ENCODE data around the gene NRN1L. TPM values are rescaled to one million over a fixed set of nuclear protein-coding genes. Genes with fewer than 3 reads are reported as not detected.

NRN1L gene
- total RNA-seq, 2 experiments from 2014 or later = not detected

DNA sequence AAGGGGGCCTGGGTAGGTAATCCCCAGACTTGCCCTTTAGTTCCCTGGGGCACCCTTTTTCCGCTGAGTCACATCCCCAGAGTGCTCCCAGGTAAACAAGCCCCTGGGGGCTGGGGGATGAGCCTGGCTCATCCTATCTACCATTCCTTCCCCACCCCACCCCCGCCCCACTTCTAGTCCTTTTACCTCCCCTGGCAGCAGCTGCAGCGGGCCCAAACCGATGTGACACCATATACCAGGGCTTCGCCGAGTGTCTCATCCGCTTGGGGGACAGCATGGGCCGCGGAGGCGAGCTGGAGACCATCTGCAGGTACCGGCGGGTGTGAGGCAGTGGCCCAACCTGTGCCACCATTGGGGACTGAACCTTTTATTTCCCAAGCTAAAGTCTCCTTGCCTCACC lies 860 bp downstream of the NRN1L start:
- Mint-ChIP-seq H3K9me3 (no peaks in the 10 kb centered on the region), H3K4me1 (no peaks in the 10 kb centered on the region), H3K27me3 (no peaks in the 10 kb centered on the region), H3K27ac (no peak overlapping the region), H3K4me3 (no peak overlapping the region), H3K36me3 (peaks cover 10% of the 10 kb centered on the region)
- DNase-seq = no peak

DNA sequence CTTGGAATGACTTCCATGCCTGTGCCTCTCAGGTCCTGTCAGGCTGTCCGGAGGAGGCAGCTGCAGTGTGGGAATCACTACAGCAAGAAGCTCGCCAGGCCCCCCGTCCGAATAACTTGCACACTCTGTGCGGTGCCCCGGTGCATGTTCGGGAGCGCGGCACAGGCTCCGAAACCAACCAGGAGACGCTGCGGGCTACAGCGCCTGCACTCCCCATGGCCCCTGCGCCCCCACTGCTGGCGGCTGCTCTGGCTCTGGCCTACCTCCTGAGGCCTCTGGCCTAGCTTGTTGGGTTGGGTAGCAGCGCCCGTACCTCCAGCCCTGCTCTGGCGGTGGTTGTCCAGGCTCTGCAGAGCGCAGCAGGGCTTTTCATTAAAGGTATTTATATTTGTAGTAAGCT lies 1.3 kb downstream of the NRN1L start:
- Mint-ChIP-seq H3K4me1 (no peaks in the 10 kb centered on the region), H3K9me3 (no peaks in the 10 kb centered on the region), H3K4me3 (no peak overlapping the region), H3K27me3 (no peaks in the 10 kb centered on the region), H3K27ac (no peak overlapping the region), H3K36me3 (peaks cover 10% of the 10 kb centered on the region)
- no peak for DNase-seq

DNA sequence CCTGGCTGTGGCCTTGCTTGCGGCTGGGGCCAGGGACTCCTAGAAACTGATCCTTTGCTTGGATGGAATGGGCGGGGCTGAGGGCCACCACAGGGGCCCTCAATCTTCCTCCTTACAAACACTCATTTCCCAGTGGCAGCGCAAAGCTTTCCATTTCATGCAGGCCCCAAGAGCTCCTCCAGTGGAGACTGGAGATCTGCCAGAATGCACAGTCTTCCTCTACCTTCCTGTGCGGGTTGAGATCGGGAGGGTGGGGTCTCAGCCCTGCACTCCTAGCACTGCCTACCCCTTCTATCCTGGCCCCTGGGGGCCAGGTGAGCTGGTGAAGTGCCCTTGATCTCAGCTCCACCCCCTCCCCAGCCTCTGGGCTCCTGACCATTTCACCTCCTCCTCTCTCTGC lies 1.7 kb downstream of the NRN1L start:
- Mint-ChIP-seq H3K4me3 (no peak overlapping the region), H3K36me3 (peaks cover 10% of the 10 kb centered on the region), H3K9me3 (no peaks in the 10 kb centered on the region), H3K27ac (peak overlapping the region; percentile 67), H3K27me3 (no peaks in the 10 kb centered on the region), H3K4me1 (no peaks in the 10 kb centered on the region)
- no peak for DNase-seq

DNA sequence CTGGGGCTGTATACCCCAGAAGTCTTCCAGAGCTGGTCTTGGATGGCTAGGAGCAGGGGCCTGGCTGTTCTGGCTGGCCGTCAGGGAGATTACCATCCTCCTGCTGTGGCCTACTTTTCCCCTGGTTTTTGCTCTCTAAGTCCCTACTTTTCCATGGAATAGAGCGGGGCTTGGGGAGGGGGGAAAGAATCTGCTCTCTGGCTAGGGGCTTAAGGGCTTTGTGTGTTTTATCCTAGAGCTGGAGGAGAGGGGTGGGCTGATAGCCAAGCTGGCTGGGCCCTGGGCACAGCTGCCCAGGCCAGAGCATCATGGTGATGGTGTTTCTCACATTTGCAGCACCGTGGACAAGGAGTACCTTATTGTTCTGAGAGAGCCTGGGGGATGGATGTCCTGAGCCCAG lies 3.6 kb downstream of the NRN1L start:
- Mint-ChIP-seq H3K27me3 (no peaks in the 10 kb centered on the region), H3K4me3 (no peak overlapping the region), H3K36me3 (peaks cover 9% of the 10 kb centered on the region), H3K9me3 (no peaks in the 10 kb centered on the region), H3K27ac (no peak overlapping the region), H3K4me1 (peaks cover 7% of the 10 kb centered on the region)
- DNase-seq = no peak

DNA sequence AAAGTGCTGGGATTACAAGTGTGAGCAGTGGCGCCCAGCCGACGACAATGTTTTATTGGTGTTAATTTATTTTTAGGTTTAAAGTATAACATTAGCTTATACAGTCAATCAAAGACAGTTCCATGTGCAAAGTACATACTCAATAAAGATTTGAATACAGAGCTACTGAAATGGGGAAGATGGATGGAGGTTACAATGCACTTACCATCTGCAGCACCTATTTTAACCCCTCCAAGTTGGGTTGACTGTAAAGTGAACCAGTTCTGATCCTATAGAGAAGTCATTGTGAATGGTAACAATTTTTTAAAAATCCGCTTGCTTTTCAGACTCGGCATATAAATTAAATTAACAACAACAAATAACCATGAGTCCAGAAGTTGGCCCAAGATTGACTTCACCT lies 7.7 kb downstream of the NRN1L start:
- no peak for DNase-seq
- H3K27me3 Mint-ChIP-seq = no peaks in the 10 kb centered on the region
- H3K36me3 Mint-ChIP-seq = no peaks in the 10 kb centered on the region
- H3K9me3 Mint-ChIP-seq = no peaks in the 10 kb centered on the region
- peak overlapping the region; percentile 46 for H3K27ac Mint-ChIP-seq
- H3K4me3 Mint-ChIP-seq = peak overlapping the region; percentile 81
- peaks cover 19% of the 10 kb centered on the region for H3K4me1 Mint-ChIP-seq

DNA sequence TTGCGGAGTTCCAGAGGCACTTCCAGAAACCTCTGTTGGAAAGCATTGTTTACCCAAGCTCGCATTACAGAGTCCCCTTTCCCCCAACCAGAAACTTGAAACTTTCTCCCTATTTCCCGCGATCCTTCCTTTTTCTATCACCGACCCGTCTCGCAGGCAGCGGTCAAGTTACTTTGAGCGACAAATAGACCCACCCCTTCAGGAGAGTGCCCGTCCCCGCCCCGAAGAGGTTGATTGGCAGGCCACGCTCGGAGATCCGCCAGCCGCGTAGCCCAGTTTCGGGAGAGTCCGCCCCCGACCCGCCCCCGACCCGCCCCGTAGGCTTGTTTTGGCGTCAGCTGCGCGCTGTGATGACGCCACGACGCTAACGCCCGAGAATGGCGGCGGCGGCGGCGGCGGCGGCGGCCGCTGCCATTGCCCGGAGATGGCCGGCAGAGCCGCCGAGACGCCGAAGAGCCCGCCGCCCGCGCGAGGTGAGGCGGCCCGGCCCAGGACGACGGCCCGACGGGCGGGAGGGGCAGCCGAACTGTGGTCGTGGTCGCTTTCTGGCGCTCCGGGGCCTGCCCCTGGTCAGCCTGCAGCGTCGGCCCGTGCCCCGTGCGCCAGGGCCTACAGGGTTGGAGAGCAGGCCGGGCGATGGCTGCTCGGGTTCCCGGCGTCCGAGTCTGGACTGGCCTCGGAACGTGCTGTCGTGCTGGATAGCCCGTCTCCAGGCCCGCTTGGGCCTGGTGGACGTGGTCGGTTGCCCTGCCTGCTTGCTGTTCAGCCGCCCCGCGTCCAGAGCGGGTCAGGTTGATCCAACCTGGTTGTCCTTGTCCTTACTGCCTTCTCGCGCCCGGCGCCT lies 8.4 kb downstream of the NRN1L start, which contains the start of gene PSKH1:
TSS of gene PSKH1 (plus strand) at position 356 of the 844 bp plus-strand sequence. CDS start 15,496 bp downstream, outside the sequence.
- DNase-seq = peak; percentile 93
- peaks cover 19% of the 10 kb centered on the region for H3K4me1 Mint-ChIP-seq
- peak within 1 kb of the TSS; percentile 93 for H3K27ac Mint-ChIP-seq
- no peaks in the 10 kb centered on the region for H3K9me3 Mint-ChIP-seq
- peak within 1 kb of the TSS; percentile 97 for H3K4me3 Mint-ChIP-seq
- H3K36me3 Mint-ChIP-seq = no peaks in the 10 kb centered on the region
- H3K27me3 Mint-ChIP-seq = no peaks in the 10 kb centered on the region

DNA sequence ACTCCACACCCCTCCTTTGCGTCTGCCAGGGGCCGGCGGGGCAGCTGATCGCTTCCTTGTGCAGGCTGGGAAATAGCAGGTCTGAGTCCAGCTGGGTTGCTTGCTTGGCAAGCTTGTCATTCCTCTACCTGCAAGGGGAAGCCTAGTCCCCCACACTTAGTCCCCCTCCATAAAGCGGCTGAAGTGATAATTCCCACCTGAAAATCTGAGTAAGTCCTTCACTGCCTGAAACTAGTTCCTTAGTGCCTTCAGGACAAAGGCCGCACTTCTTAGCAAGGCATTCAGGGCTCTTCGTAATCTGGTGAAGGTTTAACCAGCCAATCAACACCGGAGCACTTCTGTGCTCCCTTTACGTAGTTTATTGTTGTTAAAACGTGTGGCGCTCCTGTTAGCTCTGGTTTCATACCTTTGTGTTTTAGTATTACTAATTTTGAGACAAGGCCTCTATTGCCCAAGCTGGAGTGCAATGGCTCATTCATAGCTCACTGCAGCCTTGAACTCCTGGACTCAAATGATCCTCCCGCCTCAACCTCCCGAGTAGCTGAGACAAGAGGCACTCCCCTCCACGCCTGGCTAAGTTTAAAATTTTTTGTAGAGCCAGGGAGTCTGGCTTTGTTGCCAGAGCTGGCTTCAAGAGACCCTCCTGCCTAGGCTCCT lies 9.2 kb downstream of the NRN1L start:
- peaks cover 22% of the 10 kb centered on the region for H3K4me1 Mint-ChIP-seq

DNA sequence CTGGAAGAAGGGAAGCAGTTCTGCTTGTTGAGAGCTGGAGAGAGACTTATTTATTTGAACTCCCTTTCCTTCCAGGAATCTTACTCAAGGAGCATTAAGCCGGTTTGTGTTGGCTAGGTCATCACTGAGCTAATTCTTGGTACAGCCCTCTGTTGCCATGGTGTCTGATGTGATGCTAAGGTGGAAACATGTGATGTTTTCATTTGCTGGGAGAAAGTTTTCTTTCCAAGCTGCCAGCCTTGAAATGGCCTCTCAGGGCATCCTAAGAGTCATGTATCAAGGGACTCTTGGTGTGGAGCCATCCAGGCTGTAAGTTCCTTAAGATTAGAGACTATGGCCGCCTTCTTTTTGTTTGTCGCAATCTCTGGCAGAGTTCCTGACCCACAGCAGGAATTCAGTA lies 12.5 kb downstream of the NRN1L start:
- no peaks in the 10 kb centered on the region for H3K27me3 Mint-ChIP-seq
- no peak overlapping the region for H3K27ac Mint-ChIP-seq
- peaks cover 24% of the 10 kb centered on the region for H3K4me1 Mint-ChIP-seq
- DNase-seq = no peak
- H3K4me3 Mint-ChIP-seq = no peak overlapping the region
- H3K9me3 Mint-ChIP-seq = no peaks in the 10 kb centered on the region
- H3K36me3 Mint-ChIP-seq = no peaks in the 10 kb centered on the region

More for the DNA sequence above, 9.2 kb downstream of the NRN1L start:
- Mint-ChIP-seq H3K27me3 (no peaks in the 10 kb centered on the region), H3K27ac (peak overlapping the region; percentile 93), H3K9me3 (no peaks in the 10 kb centered on the region), H3K36me3 (no peaks in the 10 kb centered on the region), H3K4me3 (peak overlapping the region; percentile 97)
- no peak for DNase-seq

DNA sequence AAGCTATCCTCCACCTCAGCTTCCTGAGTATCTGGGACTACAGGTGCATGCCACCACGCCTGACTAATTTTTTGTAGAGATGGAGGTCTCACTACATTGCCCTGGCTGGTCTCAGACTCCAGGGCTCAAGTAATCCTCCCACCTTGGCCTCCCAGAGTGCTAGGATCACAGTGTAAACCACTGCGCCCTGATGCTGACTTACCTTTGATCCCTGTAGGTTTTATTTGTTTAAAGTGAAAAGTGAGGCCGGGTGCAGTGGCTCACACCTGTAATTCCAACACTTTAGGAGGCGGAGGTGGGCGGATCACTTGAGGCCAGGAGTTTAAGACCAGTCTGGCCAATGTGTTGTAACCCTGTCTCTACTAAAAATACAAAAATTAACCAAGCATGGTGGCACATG lies 17.0 kb downstream of the NRN1L start:
- Mint-ChIP-seq H3K4me1 (peaks cover 7% of the 10 kb centered on the region), H3K9me3 (no peaks in the 10 kb centered on the region), H3K36me3 (peaks cover 6% of the 10 kb centered on the region), H3K27ac (no peak overlapping the region), H3K27me3 (no peaks in the 10 kb centered on the region), H3K4me3 (no peak overlapping the region)
- no peak for DNase-seq

DNA sequence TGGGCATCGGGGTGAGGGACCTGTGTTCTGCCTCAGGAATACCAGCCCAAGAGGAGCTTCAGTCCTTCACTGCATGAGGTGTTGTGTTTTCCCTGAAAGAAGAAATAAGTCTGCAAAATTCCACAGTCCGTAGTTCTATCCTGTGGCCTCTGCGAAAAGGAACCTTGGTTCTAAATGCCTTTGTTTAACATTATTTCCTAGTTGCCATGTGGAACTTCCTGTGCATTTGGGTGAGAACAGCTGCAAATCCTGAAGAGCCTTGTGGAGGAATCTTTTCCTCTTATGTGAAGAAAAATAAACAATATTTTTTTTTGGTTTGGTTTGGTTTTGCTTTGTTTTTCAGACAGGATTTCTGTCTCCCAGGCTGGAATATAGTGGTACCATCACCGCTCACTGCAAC lies 18.1 kb downstream of the NRN1L start:
- no peak overlapping the region for H3K4me3 Mint-ChIP-seq
- no peak overlapping the region for H3K27ac Mint-ChIP-seq
- H3K36me3 Mint-ChIP-seq = peaks cover 6% of the 10 kb centered on the region

DNA sequence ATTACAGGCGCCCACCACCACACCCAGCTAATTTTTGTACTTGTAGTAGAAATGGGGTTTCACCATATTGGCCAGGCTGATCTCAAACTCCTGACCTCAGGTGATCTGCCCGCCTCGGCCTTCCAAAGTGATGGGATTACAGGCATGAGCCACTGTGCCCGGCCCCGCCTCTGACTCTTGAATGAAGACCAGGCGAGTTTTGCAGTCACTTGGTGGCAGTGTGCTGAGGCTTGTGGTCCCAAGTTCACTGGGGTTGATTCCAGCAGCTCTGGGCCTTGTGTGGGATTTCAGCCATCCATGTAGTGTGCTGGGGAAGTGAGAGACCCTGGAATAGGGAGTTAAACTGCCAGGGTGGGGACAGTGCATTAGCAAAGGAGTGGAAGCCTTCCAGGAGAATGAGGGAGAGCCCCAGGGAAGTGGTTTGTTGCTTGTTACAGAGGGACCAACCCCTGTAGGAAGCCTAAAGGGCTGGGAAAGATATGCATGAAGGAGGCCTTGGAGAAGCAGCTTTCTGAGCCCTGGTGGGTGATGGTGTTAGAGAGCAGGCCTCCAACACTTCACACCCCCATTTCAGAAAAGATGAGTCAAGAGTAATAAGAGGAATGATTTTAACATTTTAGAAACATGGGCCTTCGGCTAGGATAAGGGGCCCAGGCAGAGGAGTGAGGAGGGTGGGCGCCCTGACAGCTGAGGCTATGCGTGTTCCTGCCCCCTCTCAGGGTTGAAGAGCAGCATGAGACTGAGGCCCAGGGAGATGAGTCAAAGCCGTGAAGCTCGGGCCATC lies 22.9 kb downstream of the NRN1L start:
- peaks cover 8% of the 10 kb centered on the region for H3K36me3 Mint-ChIP-seq
- H3K27ac Mint-ChIP-seq = no peak overlapping the region
- no peak overlapping the region for H3K4me3 Mint-ChIP-seq
- DNase-seq = no peak
- no peaks in the 10 kb centered on the region for H3K27me3 Mint-ChIP-seq
- no peaks in the 10 kb centered on the region for H3K9me3 Mint-ChIP-seq
- H3K4me1 Mint-ChIP-seq = peaks cover 13% of the 10 kb centered on the region

More for the DNA sequence above, 18.1 kb downstream of the NRN1L start:
- DNase-seq = no peak
- Mint-ChIP-seq H3K4me1 (peaks cover 11% of the 10 kb centered on the region), H3K27me3 (no peaks in the 10 kb centered on the region), H3K9me3 (no peaks in the 10 kb centered on the region)

DNA sequence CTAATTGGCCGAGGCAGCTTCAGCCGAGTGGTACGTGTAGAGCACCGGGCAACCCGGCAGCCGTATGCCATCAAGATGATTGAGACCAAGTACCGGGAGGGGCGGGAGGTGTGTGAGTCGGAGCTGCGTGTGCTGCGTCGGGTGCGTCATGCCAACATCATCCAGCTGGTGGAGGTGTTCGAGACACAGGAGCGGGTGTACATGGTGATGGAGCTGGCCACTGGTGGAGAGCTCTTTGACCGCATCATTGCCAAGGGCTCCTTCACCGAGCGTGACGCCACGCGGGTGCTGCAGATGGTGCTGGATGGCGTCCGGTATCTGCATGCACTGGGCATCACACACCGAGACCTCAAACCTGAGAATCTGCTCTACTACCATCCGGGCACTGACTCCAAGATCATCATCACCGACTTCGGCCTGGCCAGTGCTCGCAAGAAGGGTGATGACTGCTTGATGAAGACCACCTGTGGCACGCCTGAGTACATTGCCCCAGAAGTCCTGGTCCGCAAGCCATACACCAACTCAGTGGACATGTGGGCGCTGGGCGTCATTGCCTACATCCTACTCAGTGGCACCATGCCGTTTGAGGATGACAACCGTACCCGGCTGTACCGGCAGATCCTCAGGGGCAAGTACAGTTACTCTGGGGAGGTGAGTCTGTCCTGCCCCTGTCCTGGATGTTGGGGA lies 24.5 kb downstream of the NRN1L start:
- Mint-ChIP-seq H3K4me1 (peaks cover 11% of the 10 kb centered on the region), H3K4me3 (no peak overlapping the region), H3K9me3 (no peaks in the 10 kb centered on the region), H3K27me3 (no peaks in the 10 kb centered on the region), H3K27ac (no peak overlapping the region), H3K36me3 (peaks cover 5% of the 10 kb centered on the region)
- DNase-seq = no peak

DNA sequence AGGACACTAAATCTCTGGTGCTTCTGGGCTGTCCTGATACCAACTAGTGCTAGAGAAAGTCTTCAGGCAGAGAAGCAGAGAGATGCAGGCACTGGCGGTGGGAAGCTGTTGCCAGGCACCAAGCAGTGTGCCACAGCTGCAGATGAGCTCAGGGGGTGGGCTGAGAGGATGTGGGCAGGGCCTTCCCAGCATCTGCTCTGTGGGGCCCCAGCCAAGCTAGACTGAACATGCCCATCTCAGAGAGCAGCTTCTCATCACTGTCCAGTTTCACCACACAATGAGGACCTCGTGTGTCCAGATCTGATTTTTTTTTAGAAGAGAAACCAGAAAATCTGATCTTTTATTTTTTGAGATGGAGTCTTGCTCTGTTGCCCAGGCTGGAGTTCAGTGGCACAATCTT lies 25.5 kb downstream of the NRN1L start:
- H3K4me3 Mint-ChIP-seq = no peak overlapping the region

DNA sequence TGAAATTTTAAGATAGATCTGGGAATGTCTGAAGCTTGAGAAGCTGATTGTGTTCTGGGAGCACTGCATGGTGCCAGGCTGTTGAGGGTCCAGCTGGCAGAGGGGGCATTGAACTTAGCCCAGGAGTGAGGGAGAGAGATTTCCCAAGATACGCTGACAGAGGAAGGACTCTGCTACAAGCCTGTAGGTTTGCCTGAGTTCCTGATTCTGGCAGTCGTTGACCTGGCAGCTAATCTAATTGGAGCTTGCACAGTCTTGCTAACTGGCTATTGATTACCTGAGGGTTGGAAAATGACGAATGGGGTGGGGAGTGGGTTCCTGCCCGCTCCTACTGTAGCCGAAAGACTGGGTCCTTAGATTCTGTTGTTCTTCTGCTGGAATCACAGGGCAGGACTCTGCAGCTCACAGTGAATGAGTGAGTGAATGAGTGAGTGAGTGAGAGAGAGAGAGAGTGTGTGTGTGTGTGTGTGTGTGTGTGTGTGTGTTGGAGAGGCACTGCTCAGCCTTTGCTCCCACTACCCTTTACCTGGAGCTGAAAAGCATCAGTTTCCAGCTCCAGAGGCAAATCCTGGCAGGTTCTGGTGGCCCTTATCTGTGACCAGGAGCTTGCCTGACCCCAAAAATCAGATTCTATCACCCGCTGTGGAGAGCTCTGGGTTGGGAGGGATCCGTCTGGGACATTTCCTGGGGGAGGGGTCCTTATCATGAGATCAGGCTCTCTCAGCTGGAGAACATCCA lies 30.2 kb downstream of the NRN1L start:
- H3K27me3 Mint-ChIP-seq = no peaks in the 10 kb centered on the region
- peaks cover 19% of the 10 kb centered on the region for H3K4me1 Mint-ChIP-seq
- no peak overlapping the region for H3K4me3 Mint-ChIP-seq
- no peak overlapping the region for H3K27ac Mint-ChIP-seq
- no peaks in the 10 kb centered on the region for H3K9me3 Mint-ChIP-seq
- DNase-seq = no peak
- peaks cover 2% of the 10 kb centered on the region for H3K36me3 Mint-ChIP-seq

More for the DNA sequence above, 25.5 kb downstream of the NRN1L start:
- DNase-seq = peak; percentile 25
- Mint-ChIP-seq H3K27me3 (no peaks in the 10 kb centered on the region), H3K36me3 (peaks cover 4% of the 10 kb centered on the region), H3K27ac (no peak overlapping the region), H3K9me3 (no peaks in the 10 kb centered on the region), H3K4me1 (peaks cover 13% of the 10 kb centered on the region)
